HG03175 (cell line): ENCODE results near the gene DISC1.
A peak's percentile ranks its signal among the peaks of the same experiment; 100 is the strongest.

Experiments used
- ATAC-seq: cut with Tn5 transposase; IDR thresholded peaks from one replicate; pipeline ENCODE4 v1.9.1; 2021; ENCODE audit warnings: mild to moderate bottlenecking, moderate library complexity; ENCODE audit not compliant: unreplicated experiment

The DISC1 gene

DNA sequence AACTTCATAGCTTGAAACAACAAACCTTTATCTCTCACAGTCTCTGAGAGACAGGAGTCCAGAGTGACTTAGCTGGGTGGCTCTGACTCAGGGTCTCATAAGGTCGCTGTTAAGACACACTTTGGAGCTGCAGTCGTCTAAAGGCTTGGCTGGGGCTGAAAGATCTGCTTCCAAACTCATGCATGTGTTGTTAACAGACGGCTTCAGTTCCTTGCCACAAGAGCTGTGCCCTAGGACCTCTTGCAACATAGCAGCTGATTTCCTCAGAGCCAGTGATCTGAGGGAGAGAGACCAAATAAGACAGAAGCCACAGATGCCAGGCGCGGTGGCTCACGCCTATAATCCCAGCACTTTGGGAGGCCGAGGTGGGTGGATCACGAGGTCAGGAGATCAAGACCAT is 176.8 kb downstream of the DISC1 start:
- no peak for ATAC-seq

GRCh38 chr1:231806623-231807495 is 180.3 kb downstream of the DISC1 start:
- peak; percentile 90 for ATAC-seq

GRCh38 chr1:231807541-231807940 is 181.0 kb downstream of the DISC1 start:
- ATAC-seq: no peak

DNA sequence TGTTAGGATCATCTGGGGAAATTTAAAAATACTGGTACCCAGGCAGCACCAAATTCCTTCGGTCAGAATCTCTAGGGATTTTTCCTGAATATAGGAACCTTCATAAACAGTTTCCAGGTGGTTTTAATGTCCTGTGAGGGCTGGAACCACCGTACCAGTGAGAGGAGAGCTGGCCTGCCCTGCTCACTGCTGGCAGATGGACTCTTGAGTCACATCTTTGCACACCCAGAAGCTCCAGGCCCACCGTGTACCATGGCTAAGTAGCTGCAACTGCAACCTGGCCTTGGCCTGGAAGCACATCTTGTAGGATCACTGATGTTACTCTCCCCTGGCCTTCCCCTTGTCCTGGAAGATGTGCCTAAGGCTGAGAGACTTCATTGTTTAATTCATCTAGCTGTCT is 181.5 kb downstream of the DISC1 start:
- ATAC-seq: no peak

DNA sequence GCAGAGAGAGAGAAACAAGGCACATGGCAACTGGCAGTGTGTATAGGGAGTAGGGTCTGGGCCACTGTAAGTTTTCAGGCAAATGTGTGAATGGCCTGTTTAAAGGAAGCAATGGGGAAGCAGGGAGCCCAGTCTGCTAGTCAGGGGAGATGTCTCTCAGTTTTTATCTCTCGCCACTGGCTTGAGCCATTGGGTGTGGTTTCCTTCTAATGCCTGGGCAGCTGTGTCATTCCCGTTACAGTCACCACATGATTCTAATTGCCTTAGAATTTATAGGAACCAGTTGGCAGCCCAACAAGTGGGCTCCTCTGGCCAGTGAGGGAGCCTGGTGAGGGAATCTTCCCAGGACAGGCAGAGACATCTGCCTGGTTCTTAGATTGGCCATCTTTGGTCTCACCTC is 182.4 kb downstream of the DISC1 start:
- ATAC-seq: no peak

DNA sequence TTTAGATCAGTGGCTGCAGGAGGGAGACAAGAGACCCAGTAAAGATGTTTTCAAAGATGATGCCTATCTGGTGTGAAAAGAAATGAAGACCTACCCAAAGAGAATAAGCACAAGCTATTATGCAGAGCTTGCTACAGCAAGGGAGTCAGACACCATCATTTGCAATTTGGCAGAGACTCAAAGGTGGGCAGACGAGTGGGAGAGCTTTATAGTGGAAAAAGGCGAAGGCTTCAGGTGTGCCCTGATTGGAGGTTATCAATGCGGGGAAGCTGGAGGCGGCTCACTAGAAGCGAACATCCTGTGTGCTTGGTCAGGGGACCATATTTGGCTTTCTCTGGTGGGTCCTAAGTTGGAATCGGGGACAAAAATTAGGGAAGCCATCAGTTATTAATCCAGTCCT is 183.8 kb downstream of the DISC1 start:
- ATAC-seq: no peak

- ATAC-seq: no peak
These were observed 187.4 kb downstream of the DISC1 start for GRCh38 chr1:231814021-231814420.

- ATAC-seq: no peak
These were observed 187.9 kb downstream of the DISC1 start for GRCh38 chr1:231814521-231814920.

- ATAC-seq: no peak
These were observed 191.2 kb downstream of the DISC1 start for GRCh38 chr1:231817801-231818200.

GRCh38 chr1:231818337-231818736 is 191.7 kb downstream of the DISC1 start:
- ATAC-seq: no peak

DNA sequence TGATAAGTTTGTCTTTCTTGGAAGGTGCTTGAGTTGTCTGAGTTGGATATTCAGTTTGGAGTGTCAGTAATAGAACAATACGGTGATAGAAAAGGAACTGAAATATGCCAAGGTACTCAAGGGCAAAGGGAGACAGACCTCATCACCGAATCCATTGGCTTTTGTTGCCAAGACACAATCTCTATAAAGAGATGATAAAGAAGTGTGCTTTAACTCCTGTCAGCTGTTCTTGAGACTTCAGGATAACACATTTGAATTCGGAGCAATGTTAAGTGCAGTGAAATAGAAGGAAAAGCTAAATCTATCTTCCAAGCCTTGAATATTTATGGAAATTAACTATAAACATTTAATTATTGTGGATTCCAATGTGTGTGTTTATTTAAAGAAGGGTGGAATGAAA is 194.7 kb downstream of the DISC1 start:
- no peak for ATAC-seq

- ATAC-seq: no peak
These were observed 195.5 kb downstream of the DISC1 start for GRCh38 chr1:231822041-231822440.

DNA sequence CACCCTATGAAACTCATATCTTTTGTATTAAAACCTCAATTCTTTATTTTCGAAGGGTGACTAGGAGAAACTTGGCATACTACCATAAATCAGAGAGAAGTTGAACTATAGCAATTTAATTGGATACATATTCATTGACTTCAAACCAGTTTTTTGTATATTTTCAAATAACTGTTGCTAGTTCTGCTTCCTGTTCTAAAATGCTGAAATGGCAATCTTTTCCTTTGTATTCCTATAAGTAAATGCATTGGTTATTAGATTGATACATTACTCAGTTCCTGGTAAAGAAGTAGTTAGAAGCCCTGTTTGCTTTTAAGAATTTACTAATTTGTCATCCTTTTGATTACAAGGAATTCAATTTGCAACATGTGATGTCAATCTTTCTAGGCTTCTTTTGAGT is 200.0 kb downstream of the DISC1 start:
- no peak for ATAC-seq

DNA sequence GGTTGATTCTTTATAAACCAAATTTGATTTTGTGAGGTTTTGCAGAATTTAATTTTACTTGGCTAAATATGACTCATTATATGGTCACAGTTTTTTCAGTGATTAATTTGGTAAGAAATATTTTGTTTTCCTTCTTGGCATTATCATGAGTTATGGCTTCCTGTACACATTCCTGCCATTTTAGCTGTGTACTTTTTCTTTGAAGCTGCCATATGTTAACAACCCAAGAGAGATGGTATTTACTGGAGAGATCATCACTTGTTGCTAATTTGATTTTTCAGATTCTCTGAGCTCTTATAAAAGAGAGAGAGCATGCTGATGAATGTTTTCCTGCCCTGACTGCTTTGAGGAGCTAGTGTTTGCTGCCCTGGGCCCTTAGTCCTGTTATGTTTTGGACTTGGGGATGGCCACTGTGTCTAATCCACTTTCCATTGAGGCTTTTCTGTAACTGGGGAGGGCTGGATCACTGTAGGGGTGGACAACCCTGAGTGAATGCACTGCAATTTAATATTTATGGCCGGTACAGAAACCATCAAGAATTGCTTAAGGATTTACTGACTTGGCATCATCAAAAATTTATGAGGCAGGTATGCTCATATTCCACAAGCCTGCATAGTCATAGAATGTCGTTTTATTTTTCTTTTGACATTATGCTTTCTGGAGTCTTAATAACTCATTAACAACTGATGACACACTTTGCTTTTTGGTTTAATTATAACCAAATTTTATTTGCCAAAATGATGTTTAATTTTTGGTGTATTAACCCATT is 200.9 kb downstream of the DISC1 start:
- no peak for ATAC-seq

- ATAC-seq: no peak
These were observed 201.8 kb downstream of the DISC1 start for GRCh38 chr1:231828182-231828920.

DNA sequence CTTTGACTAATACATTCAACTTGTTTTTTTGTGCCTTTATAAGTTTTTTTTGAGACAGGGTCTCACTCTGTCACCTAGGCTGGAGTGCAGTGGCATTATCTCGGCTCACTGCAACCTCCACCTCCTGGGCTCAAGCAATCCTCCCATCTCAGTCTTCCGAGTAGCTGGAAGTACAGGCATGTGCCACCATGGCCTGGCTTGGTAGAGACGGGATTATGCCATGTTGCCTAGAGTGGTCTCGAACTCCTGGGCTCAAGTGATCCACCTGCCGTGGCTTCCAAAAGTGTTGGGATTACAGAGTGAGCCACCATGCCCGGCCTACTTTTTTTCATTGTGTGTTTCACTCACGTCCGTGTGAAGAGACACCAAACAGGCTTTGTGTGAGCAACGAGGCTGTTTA is 202.7 kb downstream of the DISC1 start:
- ATAC-seq: no peak

- ATAC-seq: no peak
These were observed 209.8 kb downstream of the DISC1 start for GRCh38 chr1:231836227-231836893.

DNA sequence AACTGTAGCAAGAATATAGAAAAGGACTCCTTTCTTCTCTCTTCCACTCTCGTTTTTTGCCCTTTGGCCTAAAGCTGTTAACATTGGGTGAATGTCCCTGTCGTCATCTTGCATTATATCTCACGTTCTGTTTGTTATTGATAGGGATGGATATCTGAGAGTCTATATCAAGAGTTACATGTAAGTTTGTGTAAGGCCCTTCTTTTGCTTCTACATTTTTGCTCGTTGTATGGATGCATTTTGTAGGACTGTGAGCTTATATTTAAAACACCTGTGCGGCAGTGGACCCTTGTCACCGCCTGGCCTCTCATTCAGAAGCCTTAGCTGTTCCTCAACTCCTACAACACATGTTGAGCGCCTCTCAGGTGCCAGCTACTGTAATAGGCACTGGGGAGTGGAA is 211.9 kb downstream of the DISC1 start:
- no peak for ATAC-seq

- no peak for ATAC-seq
These were observed 213.4 kb downstream of the DISC1 start for GRCh38 chr1:231839999-231840398.

DNA sequence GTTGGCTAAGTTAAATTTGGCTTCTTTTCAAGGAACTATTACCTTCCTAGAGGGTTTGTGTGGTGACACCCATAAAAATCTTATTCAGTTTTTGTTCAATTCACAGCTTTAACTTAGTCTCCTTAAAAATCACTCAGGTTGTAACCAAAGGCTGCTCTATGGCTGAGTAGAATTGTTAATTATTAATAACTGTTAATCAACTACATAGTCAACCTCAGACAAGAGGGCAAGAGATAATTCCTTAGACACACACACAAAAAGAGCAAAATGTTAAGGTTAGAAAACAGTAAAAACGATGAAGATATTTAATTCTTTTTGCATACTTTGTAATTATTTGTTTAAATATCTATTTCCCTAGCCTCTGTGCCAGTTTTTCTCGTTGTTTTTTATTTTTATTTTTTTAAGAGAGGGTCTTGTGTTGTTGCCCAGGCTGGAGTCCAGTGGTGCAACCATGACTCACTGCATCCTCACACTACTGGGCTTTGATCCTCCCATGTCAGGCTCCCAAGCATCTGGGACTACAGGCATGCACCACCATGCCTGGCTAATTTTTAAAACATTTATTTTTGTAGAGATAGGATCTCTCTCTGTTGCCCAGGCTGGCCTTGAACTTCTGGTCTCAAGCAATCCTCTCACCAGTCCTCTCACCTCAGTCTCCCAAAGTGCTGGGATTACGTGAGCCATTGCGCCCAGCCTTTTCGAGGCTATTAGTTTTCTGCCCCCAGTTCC is 215.2 kb downstream of the DISC1 start:
- no peak for ATAC-seq
